Frontal cortex (tissue), 4 donors: ENCODE data around the gene KDF1. TPM values are rescaled to one million over a fixed set of nuclear protein-coding genes. Genes with fewer than 3 reads are reported as not detected.

Experiments used
- DNase-seq, 2 donors: peaks; one replicate each; pipeline ENCODE4 v3.0.0; 2012; ENCODE audit warnings: low spot score in 2 of 2
- FAIRE-seq: peaks from 2 replicates; lab custom pipeline; 2012; peaks lifted over from hg19 to GRCh38; lab: Jason Lieb, UNC
- total RNA-seq: library from RNA; depleted of rRNA; stranded (reverse); fragments of >200 nt; gene quantifications from one replicate; pipeline ENCODE4 v1.2.3, GENCODE V29; 2014
- donor health status: control.
- donor health status: control.
- donor health status: control.

KDF1 gene
- total RNA-seq, 1 donor from 2014 or later: not detected

DNA sequence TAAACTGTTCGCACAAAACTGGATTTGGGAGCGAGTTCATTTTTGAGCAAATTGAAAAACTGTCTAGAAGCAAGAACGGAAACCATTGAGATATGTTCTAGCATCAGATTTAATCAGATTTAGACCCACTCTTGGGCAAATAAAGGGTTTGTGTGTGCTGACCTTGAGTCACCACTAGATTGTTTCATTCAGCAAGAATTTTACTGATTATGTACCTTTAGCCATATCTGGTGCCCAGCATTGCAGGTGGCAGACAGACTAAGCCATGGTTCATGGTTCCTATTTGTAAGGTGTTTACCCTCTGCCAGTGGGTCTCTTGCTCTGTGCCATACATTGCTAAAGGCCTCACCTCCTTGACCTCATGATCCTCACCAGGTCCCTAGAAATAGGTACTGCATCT is 37.4 kb downstream of the KDF1 start:
- no peak for FAIRE-seq
- no peak for DNase-seq

DNA sequence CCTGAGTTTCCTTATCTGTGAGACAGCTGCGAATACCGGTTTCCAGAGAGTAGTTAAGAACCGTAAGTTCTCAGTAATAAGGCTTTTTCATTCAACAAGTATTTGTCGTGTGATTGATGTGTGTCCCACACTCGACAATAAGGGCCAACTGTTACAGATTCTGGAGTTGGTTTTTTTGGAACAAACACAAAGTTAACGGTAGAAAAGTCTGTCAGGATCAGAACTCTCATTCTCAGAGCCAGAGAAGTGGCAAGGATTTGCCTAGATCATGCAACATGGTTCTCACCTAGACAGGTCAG is 37.9 kb downstream of the KDF1 start:
- no peak for DNase-seq
- no peak for FAIRE-seq

DNA sequence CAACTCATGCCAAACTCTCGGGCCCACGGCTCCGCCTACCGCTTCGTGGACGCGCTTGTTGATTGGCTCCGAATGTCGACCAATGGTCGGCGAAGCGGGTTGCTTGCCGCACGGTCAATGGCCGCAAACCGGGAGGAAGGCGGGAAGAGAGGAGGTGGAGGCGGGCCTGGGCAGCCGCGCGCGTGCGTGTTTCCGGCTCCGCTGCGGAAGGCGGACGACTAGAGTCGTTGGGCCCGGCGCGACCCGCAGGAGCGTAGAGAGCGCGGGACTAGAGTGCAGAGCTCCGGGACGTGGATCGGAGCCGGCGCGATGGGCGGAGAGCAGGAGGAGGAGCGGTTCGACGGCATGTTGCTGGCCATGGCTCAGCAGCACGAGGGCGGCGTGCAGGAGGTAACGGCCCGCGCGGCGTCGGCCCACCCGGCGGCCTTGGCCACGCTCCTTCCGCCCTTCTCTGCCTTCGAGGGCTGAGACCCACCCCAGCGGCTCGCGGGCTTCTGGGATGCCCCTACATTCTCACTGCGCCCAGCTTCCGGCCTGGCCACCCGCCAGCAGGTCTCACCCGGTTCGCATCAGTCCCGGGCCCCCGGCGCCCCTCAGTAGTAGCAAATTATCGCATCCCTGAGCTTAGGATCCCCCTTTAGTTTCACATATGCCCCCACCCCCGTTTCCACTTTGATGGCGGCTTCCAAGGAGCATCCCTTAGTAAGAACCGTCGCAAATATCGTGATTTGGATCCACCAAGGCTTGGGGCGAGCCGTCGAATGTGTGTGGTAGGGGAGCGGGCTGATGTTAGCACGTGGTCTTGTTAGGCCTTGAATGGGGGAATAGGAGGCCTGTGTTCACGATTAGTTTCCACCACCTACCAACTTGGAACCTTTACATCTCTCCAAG is 38.5 kb downstream of the KDF1 start, which contains the start of gene NUDC:
Gene NUDC (plus strand): TSS at position 204 of the 891 bp plus-strand sequence. CDS start 106 bp downstream, at position 310.
- FAIRE-seq (peak; percentile 98), DNase-seq (peak; percentile 95 to 98)

DNA sequence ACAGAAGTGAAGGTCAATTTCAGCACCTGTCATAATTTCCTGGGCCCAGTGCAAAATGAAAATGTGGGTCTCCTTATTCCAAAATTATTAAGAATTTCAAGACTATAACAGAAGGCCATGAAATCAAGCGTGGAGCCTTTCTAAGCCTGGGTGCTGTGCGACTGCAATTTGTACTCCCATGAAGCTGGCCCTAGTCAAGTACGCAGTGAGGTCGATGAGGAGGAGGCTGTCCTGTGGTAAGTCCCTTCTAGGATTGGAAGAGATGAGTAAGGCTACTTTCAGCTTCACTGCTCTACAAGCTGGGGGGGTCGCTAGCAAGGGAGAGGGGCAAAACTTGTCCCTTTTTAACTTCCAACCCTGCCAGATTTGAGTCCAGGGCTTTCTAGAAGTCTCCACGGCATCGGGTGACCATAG is 39.1 kb downstream of the KDF1 start:
- FAIRE-seq: no peak
- DNase-seq: no peak

DNA sequence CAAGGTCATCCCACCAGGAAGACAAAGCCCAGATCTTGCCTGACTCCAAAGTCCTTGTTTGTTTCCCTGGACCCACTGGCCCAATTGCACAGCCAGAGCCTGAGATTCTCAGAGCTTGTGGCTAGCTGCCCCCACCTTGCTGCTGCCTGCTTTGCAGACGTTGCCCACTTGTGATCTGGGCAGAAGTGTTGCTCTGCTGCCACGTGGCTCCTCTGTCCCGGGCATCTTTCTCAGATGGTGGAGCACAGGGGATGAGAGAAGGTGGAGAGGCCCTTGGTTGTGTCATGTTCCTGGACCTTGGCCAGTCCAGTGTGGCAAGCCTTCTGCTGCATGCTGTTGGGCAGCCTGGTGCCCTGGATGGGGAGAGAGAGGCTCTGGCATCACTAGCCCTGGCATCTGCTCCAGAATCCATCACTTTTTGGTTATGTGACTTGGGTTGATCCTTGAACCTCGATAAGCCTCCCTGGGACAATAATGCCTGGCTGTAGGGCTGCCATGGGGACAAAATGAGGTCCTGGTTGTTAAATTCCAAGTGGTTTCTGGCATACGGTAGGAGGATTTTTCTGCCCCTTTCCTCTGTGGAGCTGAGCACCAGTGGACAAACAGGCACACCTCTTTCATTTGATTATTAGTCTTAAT is 44.9 kb downstream of the KDF1 start:
- DNase-seq (no peak), FAIRE-seq (no peak)

DNA sequence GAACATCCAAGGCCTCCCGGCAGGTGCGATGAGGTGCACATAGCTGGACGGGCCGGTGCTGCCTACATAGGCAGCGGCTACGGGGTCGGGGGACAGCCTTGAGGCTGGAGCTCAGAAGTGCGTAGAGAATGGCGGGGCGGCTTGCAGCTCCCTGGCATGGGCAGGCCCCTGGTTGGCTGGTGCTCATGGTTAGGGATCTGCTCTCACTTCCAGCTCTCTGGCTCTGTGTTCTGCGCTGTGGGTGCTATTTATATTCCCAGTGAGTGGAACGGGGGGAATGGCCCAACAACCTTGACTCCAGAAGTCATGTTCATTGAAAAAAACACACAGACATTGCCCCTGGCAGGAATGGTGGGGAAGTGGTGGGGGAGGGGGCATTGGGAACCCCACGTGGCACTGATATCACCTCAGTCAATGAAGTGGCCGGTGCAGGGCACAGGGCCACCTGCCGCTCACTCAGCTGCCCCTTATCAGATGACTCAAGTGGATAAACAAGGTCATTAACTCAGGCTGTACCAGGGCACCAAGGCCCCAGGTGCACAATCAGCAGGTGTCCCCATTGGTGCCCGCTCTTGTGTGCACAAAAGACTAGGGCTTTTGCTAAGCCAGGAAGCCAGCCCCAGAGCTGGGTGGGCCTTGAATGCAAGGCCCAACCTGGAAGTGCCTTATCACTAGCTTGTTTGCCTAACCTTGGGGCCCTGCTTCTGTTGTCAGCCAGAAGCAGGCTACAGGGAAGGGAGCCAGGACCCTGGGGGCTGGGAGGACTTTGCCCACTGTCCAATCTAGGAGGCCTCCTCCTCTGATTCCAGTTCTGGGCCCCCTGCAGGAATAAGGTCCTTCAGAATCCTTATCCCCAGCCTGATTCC is 46.3 kb downstream of the KDF1 start, which contains the start of gene NR0B2:
Gene NR0B2 (minus strand): TSS at position 222 of the 866 bp plus-strand sequence. CDS start 35 bp downstream, at position 187.
- FAIRE-seq (no peak), DNase-seq (no peak)

DNA sequence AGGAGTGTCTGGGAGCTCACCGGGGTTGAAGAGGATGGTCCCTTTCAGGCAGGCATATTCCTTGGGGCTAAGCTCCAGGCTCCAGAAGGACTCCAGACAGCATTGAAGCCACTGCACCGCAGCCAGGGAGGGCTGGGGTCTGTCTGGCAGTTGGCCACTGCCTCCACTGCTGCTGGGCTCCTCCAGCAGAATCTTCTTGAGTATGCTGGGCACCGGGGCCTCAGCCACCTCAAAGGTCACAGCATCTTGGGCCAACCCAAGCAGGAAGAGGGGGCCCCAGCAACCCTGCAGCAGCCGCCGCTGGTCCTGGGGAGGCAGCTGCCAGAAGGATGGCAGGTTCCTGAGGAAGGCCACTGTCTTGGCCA is 46.9 kb downstream of the KDF1 start:
- no peak for FAIRE-seq
- no peak for DNase-seq

DNA sequence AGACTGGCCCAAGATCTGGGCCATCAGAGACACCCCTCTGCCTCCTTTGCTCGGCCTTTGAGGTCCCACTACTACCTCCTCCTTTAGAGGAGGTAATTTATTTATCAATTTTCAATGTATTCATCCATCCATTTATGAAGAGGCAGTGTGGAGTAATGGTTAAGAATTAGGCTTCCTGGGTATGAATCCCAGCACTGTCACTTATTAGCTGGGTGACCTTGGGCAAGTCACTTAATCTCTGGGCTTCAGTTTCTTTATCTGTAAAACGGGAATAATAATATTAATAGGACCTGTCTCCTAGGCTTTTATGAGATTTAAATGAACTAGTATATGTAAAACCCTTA is 48.1 kb downstream of the KDF1 start:
- DNase-seq: no peak
- FAIRE-seq: no peak

DNA sequence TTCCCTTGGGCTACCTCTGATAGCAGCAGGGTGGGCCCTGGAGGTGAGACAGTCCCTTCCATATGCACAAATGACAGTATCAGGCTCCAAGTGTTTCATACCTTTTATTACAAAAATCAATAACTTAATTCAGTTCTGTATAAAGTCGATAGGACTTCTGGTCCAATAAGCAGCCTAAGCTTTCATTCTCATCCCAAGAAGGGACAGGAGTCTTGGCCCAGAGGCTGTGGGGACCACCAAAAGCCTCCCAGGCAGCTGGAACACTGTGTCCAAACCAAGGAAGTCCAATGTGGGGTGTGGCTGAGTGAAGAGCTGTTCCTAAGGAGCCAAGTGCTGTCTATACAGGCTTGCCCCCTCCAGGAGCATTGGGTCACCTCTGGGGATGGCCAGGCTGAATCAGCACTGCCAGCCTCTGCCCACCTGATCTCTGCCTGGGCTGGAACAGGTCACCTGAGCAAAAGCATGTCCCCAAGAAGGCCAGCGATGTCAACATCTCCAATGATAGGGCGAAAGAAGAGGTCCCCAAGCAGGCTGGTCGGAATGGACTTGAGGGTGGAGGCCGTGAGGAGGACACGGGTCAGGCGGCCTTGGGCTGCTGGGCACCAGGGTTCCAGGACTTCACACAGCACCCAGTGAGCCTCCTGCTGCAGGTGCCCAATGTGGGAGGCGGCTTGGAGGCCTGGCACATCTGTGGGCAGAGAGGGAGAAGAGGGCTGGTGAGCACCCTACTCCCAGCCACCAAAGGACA is 48.7 kb downstream of the KDF1 start:
- DNase-seq: no peak
- no peak for FAIRE-seq

DNA sequence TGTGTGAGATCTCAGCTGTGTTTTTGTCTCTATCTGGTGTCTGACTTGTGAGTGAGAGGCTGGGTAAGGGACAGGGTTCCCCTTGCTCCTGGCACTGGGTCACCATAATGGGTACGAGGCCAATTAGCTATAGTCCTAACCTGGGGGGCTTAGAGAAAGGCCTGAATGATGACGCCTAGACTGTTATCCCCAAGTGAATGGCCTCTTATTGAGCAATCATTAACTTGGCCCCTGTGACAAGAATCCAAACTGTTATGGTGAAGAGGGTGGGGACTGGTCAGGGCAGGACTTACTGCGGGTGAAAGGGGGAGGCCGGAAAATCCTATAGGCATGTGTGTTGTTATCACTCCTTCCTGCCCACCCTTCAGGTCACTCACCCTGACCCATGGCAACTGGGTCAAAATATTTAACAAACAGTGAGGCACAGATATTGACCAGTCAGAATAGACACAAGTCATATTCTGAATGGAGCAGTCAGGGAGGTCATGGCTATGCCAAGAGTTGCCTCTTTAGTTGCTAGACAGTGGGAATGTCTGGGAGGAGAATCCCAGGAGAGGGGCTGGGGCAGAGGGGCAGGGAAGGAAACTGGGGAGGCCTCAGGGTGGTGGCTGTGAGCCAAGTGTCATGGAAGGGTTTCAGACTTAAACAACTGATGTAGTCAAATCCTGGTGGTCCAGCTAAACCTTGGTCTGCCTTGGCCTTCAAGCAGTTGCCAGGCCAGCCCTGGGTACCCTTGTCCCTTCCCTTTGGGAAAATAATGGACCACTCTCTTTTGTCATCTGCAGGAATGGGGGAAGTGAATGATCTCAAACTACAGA is 49.7 kb downstream of the KDF1 start:
- no peak for FAIRE-seq

DNA sequence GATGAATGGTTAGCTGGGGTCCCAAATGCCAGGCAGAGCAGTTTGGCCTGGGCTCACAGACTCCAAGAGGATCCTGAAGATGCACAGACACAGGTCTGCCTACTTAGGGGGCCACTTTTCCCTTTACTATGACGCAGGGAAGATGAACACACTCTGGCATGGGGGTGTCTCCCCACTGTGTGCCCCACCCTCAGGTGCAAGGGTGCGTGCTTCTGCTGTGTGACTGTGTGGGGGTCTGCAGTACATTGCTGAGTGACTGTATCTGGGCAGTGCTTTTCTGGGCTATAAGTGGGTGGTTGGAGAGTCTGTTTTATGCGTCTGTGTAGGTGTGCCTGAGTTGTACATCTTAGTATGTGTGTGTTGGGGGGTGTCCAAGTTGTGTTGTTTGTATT is 50.3 kb downstream of the KDF1 start:
- DNase-seq (no peak), FAIRE-seq (no peak)

More for the DNA sequence above, 49.7 kb downstream of the KDF1 start:
- DNase-seq: no peak

DNA sequence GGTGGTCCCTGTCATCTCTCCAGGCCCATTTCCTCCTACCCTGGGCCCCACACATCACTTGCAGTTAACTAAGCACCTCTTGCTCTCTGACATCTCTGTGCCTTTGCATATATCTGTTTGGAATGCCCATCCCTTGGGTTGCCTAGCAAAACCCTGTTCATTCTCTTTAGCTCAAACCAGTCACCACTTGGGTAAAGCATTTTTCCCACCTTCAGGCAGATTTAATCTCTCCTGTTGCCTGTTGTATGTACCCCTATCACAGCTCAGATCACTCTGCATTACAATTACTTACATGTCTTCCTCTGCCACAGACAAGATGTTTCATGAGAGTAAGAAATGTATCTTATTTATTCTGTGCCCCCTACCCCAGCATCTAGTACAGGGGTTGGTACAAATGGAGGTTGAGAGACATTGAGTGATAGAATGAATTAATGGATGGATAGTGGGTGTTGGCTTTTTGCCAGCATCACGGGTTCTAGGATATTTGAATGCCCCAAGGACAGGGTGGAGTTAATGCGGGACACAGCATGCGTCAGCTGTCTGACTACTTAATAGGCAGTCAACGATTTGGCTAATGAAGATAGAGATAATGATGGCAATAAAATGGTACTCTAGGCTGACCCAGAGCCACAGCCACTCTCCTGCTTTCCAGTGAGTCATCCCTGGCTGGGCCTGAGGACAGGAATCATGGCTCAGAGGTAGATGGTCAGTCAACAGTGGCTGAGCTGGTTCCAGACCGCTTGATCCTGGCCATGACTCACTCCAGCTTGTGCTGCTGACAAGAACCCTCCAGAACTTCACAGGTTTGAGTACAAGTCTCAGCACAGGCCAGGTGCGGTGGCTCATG is 53.0 kb downstream of the KDF1 start:
- DNase-seq (no peak), FAIRE-seq (no peak)

DNA sequence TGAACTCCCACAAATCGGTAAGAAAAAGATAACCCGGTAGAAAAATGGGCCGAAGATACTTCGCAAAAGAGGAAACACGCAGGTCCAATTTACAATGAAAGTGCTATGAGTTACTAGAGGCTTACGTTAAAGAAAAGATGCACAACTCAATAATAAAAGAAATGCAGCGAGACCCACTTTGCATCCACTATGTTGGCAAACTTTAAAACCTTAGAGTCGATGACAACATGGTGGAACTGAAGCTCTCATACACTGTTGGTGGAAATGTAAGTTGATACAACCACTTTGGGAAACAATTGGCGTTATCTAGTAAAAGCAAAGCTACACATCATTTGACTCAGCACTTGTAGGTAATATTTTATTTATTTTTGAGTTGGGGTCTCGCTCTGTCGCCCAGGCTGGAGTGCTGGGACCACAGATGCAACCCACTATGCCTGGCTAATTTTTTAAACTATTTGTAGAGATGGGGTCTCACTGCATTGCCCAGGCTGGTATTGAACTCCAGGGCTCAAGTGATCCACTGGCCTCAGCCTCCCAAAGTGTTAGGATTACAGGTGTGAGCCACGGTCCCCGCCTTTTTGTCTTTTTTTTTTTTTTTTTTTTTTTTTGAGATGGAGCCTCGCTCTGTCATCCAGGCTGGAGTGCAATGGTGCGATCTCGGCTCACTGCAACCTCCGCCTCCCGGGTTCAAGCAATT is 59.3 kb downstream of the KDF1 start:
- DNase-seq: no peak
- FAIRE-seq: no peak

DNA sequence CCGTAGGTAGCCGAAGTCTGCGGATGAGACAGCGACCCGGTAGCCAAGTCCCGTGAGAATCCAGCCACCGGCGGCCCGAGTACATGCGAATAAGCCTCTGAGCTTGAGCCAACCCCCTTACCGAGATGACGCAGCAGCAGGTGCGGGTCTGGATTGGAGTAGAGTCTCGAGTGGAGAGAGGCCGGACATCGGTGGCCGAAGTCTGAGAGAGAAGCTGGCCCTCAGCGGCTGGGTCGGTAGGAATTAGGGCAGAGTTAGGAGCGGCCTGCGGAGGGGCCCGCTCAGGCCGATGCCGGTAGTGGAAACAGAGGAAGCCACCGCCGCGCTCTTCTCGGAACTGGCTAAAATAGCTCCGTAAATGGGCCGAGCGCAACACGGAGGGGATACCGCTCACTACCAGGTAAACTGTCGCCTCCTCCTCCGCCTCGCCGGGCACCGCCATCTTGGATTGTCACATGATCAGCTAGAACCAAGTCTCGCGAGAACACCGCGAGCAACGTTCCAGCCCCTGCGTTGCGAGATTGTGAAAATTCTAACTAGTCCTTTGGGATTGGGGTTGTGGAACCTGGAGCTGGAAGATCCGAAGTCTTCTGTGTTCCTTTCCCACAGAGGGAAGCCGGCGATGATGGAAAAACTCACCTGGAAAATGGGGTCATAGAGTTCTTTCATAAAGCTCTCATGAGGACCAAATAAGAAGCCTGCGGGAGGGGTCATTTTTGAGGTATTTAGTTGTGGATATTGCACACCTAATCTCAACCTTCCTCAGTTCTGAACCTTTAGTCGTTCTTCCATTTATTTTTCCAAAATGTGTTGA is 60.1 kb downstream of the KDF1 start, which contains the start of gene GPATCH3:
Gene GPATCH3 (minus strand): TSS at position 467 of the 814 bp plus-strand sequence. CDS start 25 bp downstream, at position 442.
- no peak for FAIRE-seq
- DNase-seq: peak; percentile 78 to 89
